GM18867 (cell line): ENCODE data around the gene TUBB4A.
"Not testable (repeated sequence)": the region's sequence is repeated elsewhere in the genome, so short reads cannot be mapped to it uniquely, and the experiment has no call there.

Source experiments
- ATAC-seq: cut with Tn5 transposase; IDR thresholded peaks from one replicate; pipeline ENCODE4 v1.9.1; 2021; ENCODE audit warnings: mild to moderate bottlenecking, moderate library complexity; ENCODE audit not compliant: unreplicated experiment

Gene TUBB4A

GRCh38 chr19:6527893-6528543, 25.9 kb upstream of the TUBB4A start:
- peak; percentile 45 for ATAC-seq

GRCh38 chr19:6524311-6524710, 22.2 kb upstream of the TUBB4A start:
- ATAC-seq = no peak

GRCh38 chr19:6522712-6523111, 20.6 kb upstream of the TUBB4A start:
- ATAC-seq = no peak

GRCh38 chr19:6521718-6522646, 19.9 kb upstream of the TUBB4A start:
- ATAC-seq = peak; percentile 47

GRCh38 chr19:6519289-6519688, 17.2 kb upstream of the TUBB4A start:
- no peak for ATAC-seq

- ATAC-seq = no peak
Observed at GRCh38 chr19:6518145-6518911, 16.2 kb upstream of the TUBB4A start.

- peak; percentile 49 for ATAC-seq
Observed at GRCh38 chr19:6516659-6517291, 14.7 kb upstream of the TUBB4A start.

GRCh38 chr19:6516018-6516658, 14.0 kb upstream of the TUBB4A start:
- peak; percentile 48 for ATAC-seq

GRCh38 chr19:6514926-6515544, 12.9 kb upstream of the TUBB4A start:
- ATAC-seq = no peak

GRCh38 chr19:6514089-6514488, 12.0 kb upstream of the TUBB4A start:
- no peak for ATAC-seq

GRCh38 chr19:6510618-6511017, 8.5 kb upstream of the TUBB4A start:
- no peak for ATAC-seq

- no peak for ATAC-seq
Observed at GRCh38 chr19:6509118-6509971, 7.2 kb upstream of the TUBB4A start.

- ATAC-seq = not testable (repeated sequence)
Observed at GRCh38 chr19:6508028-6508771, 6.1 kb upstream of the TUBB4A start.

GRCh38 chr19:6503407-6504201, 1.5 kb upstream of the TUBB4A start:
- no peak for ATAC-seq

- ATAC-seq = no peak
Observed at GRCh38 chr19:6500837-6501739, 1.0 kb downstream of the TUBB4A start.

- ATAC-seq = no peak
Observed at GRCh38 chr19:6499052-6499790, 2.9 kb downstream of the TUBB4A start.
